ENCODE results near the gene CLSTN1. TPM values are rescaled to one million over a fixed set of nuclear protein-coding genes. Genes with fewer than 3 reads are reported as not detected.
"Not testable (repeated sequence)": the region's sequence is repeated elsewhere in the genome, so short reads cannot be mapped to it uniquely, and the experiment has no call there.

The CLSTN1 gene
- total and polyA plus RNA-seq, 5 experiments from 2014 or later: 10.7 to 63.1 (median 32.3) TPM

GRCh38 chr1:9805972-9806371 lies 17.8 kb downstream of the CLSTN1 start:
- ATAC-seq, DNase-seq, POLR2A ChIA-PET, H3K27me3 Mint-ChIP-seq, H3K9me3 Mint-ChIP-seq, H3K4me3 Mint-ChIP-seq, H3K36me3 Mint-ChIP-seq: not testable (repeated sequence)
- Mint-ChIP-seq H3K4me1 (peaks cover 24 to 71% (median 61%) of the 10 kb centered on the region in 4 donors), H3K27ac (peak overlapping the region in 1 of 10 donors; percentile 51)

GRCh38 chr1:9805006-9805508 lies 18.7 kb downstream of the CLSTN1 start:
- no peak for ATAC-seq
- peak overlapping the region in 5 of 10 donors; percentile 5 to 47 (median 37) for H3K27ac Mint-ChIP-seq
- peaks cover 22 to 70% (median 62%) of the 10 kb centered on the region in 4 donors for H3K4me1 Mint-ChIP-seq
- H3K27me3 Mint-ChIP-seq: no peaks in the 10 kb centered on the region
- POLR2A ChIA-PET: interaction anchor here (0.6 kb wide), 1 partner anchor 134 kb away, joined by 6 read pairs; no protein-coding TSS in a partner anchor
- DNase-seq: no peak
- H3K9me3 Mint-ChIP-seq: no peaks in the 10 kb centered on the region
- peaks cover 0 to 2% (median 2%) of the 10 kb centered on the region in 3 donors for H3K36me3 Mint-ChIP-seq
- no peak overlapping the region for H3K4me3 Mint-ChIP-seq

- POLR2A ChIA-PET, ATAC-seq, H3K4me3 Mint-ChIP-seq, DNase-seq, H3K27me3 Mint-ChIP-seq, H3K9me3 Mint-ChIP-seq, H3K36me3 Mint-ChIP-seq: not testable (repeated sequence)
- H3K27ac Mint-ChIP-seq: peak overlapping the region in 5 of 10 donors; percentile 1 to 68 (median 64)
- H3K4me1 Mint-ChIP-seq: peaks cover 16 to 69% (median 60%) of the 10 kb centered on the region in 4 donors
Measured at GRCh38 chr1:9803003-9803918, 20.5 kb downstream of the CLSTN1 start.

- no peaks in the 10 kb centered on the region for H3K9me3 Mint-ChIP-seq
- H3K4me3 Mint-ChIP-seq: peak overlapping the region in 4 of 10 donors; percentile 1 to 11 (median 2)
- ATAC-seq (no peak), DNase-seq (no peak)
- H3K27ac Mint-ChIP-seq: peak overlapping the region in 9 of 10 donors; percentile 11 to 88 (median 67)
- POLR2A ChIA-PET: interaction anchor here (0.9 kb wide), 1 partner anchor 20 kb away, joined by 3 read pairs; no protein-coding TSS in a partner anchor
- peaks cover 0 to 5% (median 2%) of the 10 kb centered on the region in 3 donors for H3K36me3 Mint-ChIP-seq
- H3K4me1 Mint-ChIP-seq: peaks cover 18 to 68% (median 59%) of the 10 kb centered on the region in 4 donors
- H3K27me3 Mint-ChIP-seq: no peaks in the 10 kb centered on the region
Measured at GRCh38 chr1:9801909-9802308, 21.9 kb downstream of the CLSTN1 start.

- ATAC-seq (no peak), DNase-seq (no peak)
- Mint-ChIP-seq H3K36me3 (peaks cover 0 to 5% (median 2%) of the 10 kb centered on the region in 3 donors), H3K4me1 (peaks cover 27 to 76% (median 67%) of the 10 kb centered on the region in 4 donors), H3K9me3 (no peaks in the 10 kb centered on the region), H3K27me3 (no peaks in the 10 kb centered on the region), H3K4me3 (peak overlapping the region in 6 of 10 donors; percentile 5 to 58 (median 34)), H3K27ac (peak overlapping the region in 8 of 10 donors; percentile 1 to 81 (median 50))
- POLR2A ChIA-PET: no interaction called here
Measured at GRCh38 chr1:9798236-9799130, 25.3 kb downstream of the CLSTN1 start.

GRCh38 chr1:9797049-9797448 lies 26.7 kb downstream of the CLSTN1 start:
- peaks cover 29 to 78% (median 71%) of the 10 kb centered on the region in 4 donors for H3K4me1 Mint-ChIP-seq
- DNase-seq (no peak), ATAC-seq (no peak)
- no peaks in the 10 kb centered on the region for H3K27me3 Mint-ChIP-seq
- peaks cover 0 to 5% (median 2%) of the 10 kb centered on the region in 3 donors for H3K36me3 Mint-ChIP-seq
- no peaks in the 10 kb centered on the region for H3K9me3 Mint-ChIP-seq
- POLR2A ChIA-PET: interaction anchor here (0.5 to 0.6 kb wide), 2 partner anchors 32 to 36 kb away, joined by 3 read pairs; no protein-coding TSS in a partner anchor
- peak overlapping the region in 3 of 10 donors; percentile 20 to 52 (median 21) for H3K4me3 Mint-ChIP-seq
- H3K27ac Mint-ChIP-seq: peak overlapping the region in 5 of 10 donors; percentile 51 to 87 (median 70)

- Mint-ChIP-seq H3K4me3 (no peak overlapping the region), H3K27me3 (no peaks in the 10 kb centered on the region)
- no peak for ATAC-seq
Measured at GRCh38 chr1:9794081-9794480, 29.7 kb downstream of the CLSTN1 start.

GRCh38 chr1:9793291-9793690 lies 30.5 kb downstream of the CLSTN1 start:
- Mint-ChIP-seq H3K36me3 (peaks cover 0 to 3% (median 0%) of the 10 kb centered on the region in 3 donors), H3K4me1 (peaks cover 26 to 67% (median 55%) of the 10 kb centered on the region in 4 donors), H3K4me3 (no peak overlapping the region), H3K27ac (peak overlapping the region in 4 of 10 donors; percentile 21 to 66 (median 34)), H3K9me3 (no peaks in the 10 kb centered on the region), H3K27me3 (no peaks in the 10 kb centered on the region)
- POLR2A ChIA-PET: interaction anchor here (0.6 kb wide), 1 partner anchor 709 kb away, joined by 3 read pairs; no protein-coding TSS in a partner anchor
- DNase-seq (no peak), ATAC-seq (no peak)

More at GRCh38 chr1:9794081-9794480, 29.7 kb downstream of the CLSTN1 start:
- DNase-seq: no peak
- POLR2A ChIA-PET: no interaction called here
- H3K36me3 Mint-ChIP-seq: peaks cover 0 to 3% (median 0%) of the 10 kb centered on the region in 3 donors
- H3K9me3 Mint-ChIP-seq: no peaks in the 10 kb centered on the region
- H3K27ac Mint-ChIP-seq: peak overlapping the region in 5 of 10 donors; percentile 27 to 70 (median 37)
- peaks cover 27 to 69% (median 59%) of the 10 kb centered on the region in 4 donors for H3K4me1 Mint-ChIP-seq

GRCh38 chr1:9792156-9793042 lies 31.4 kb downstream of the CLSTN1 start:
- ATAC-seq: no peak
- POLR2A ChIA-PET: no interaction called here
- no peak overlapping the region for H3K4me3 Mint-ChIP-seq

GRCh38 chr1:9789700-9790099 lies 34.1 kb downstream of the CLSTN1 start:
- peaks cover 25 to 61% (median 55%) of the 10 kb centered on the region in 4 donors for H3K4me1 Mint-ChIP-seq
- H3K27me3 Mint-ChIP-seq, POLR2A ChIA-PET, DNase-seq, H3K4me3 Mint-ChIP-seq, H3K9me3 Mint-ChIP-seq, ATAC-seq, H3K36me3 Mint-ChIP-seq: not testable (repeated sequence)
- peak overlapping the region in 7 of 10 donors; percentile 15 to 82 (median 48) for H3K27ac Mint-ChIP-seq

More at GRCh38 chr1:9792156-9793042, 31.4 kb downstream of the CLSTN1 start:
- Mint-ChIP-seq H3K27ac (peak overlapping the region in 7 of 10 donors; percentile 35 to 76 (median 62)), H3K36me3 (peaks cover 0 to under 1% (median 0%) of the 10 kb centered on the region in 3 donors), H3K4me1 (peaks cover 26 to 67% (median 54%) of the 10 kb centered on the region in 4 donors), H3K9me3 (no peaks in the 10 kb centered on the region), H3K27me3 (no peaks in the 10 kb centered on the region)
- DNase-seq: no peak

GRCh38 chr1:9787702-9788101 lies 36.1 kb downstream of the CLSTN1 start:
- H3K4me1 Mint-ChIP-seq: peaks cover 22 to 47% (median 39%) of the 10 kb centered on the region in 4 donors
- H3K4me3 Mint-ChIP-seq: peak overlapping the region; percentile 48 to 85 (median 75)
- peak overlapping the region; percentile 82 to 97 (median 94) for H3K27ac Mint-ChIP-seq
- DNase-seq (peak in 9 of 10 donors; percentile 7 to 79 (median 59)), ATAC-seq (peak; percentile 93 to 99)
- H3K9me3 Mint-ChIP-seq: no peaks in the 10 kb centered on the region
- POLR2A ChIA-PET: interaction anchor here (1.0 to 1.2 kb wide), 2 partner anchors 44 to 78 kb away, joined by 3 read pairs; no protein-coding TSS in a partner anchor
- no peaks in the 10 kb centered on the region for H3K27me3 Mint-ChIP-seq
- H3K36me3 Mint-ChIP-seq: no peaks in the 10 kb centered on the region

Data from naive thymus-derived CD8-positive, alpha-beta T cell (primary cell).